ENCODE data around the gene AHNAK2.

The AHNAK2 gene

GRCh38 chr14:105010106-105010505, 31.9 kb upstream of the AHNAK2 start:
- TF ChIP-seq CTCF (conservative IDR thresholded peaks at IDR 0.05) = no peak
- H3K27ac ChIP-seq = no peak overlapping the region

GRCh38 chr14:105007593-105008264, 29.6 kb upstream of the AHNAK2 start:
- TF ChIP-seq CTCF (conservative IDR thresholded peaks at IDR 0.05) = no peak
- H3K27ac ChIP-seq = no peak overlapping the region

GRCh38 chr14:105006831-105007592, 28.8 kb upstream of the AHNAK2 start:
- TF ChIP-seq CTCF (conservative IDR thresholded peaks at IDR 0.05) = no peak
- H3K27ac ChIP-seq = no peak overlapping the region

GRCh38 chr14:105005929-105006830, 28.0 kb upstream of the AHNAK2 start:
- no peak for TF ChIP-seq CTCF (conservative IDR thresholded peaks at IDR 0.05)

GRCh38 chr14:105005329-105005928, 27.3 kb upstream of the AHNAK2 start:
- TF ChIP-seq CTCF (conservative IDR thresholded peaks at IDR 0.05) = no peak
- H3K27ac ChIP-seq = no peak overlapping the region

More at GRCh38 chr14:105005929-105006830, 28.0 kb upstream of the AHNAK2 start:
- H3K27ac ChIP-seq = no peak overlapping the region

- TF ChIP-seq CTCF (conservative IDR thresholded peaks at IDR 0.05) = no peak
- H3K27ac ChIP-seq = no peak overlapping the region
These were observed 21.2 kb upstream of the AHNAK2 start for GRCh38 chr14:104999361-104999760.

Measured in VCaP (cell line).